HG03442 (cell line): Measurements from ENCODE around the gene TMED10.
"Not testable (repeated sequence)": the region's sequence is repeated elsewhere in the genome, so short reads cannot be mapped to it uniquely, and the experiment has no call there.

ENCODE experiments used
- ATAC-seq: cut with Tn5 transposase; IDR thresholded peaks from one replicate; pipeline ENCODE4 v1.9.1; 2021; ENCODE audit warnings: mild to moderate bottlenecking, moderate library complexity; ENCODE audit not compliant: unreplicated experiment

The TMED10 gene

DNA sequence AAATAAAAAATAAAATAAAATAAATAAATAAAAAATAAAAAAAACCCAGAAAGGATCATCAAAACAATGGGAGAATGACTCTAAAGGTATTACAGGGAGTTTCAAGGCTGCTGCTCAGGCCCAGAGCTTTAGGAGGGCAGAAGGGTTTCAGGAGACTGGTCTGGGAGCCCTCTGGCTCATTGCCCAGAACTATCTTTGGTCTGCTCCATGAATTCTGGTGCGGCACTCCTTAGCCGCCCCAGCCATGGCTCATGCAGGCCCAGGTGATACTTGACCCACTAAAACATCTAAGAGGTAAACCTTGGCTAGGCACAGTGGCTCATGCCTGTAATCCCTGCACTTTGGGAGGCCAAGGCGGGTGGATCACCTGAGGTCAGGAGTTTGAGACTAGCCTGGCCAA lies 14.7 kb upstream of the TMED10 start:
- ATAC-seq, result no peak

DNA sequence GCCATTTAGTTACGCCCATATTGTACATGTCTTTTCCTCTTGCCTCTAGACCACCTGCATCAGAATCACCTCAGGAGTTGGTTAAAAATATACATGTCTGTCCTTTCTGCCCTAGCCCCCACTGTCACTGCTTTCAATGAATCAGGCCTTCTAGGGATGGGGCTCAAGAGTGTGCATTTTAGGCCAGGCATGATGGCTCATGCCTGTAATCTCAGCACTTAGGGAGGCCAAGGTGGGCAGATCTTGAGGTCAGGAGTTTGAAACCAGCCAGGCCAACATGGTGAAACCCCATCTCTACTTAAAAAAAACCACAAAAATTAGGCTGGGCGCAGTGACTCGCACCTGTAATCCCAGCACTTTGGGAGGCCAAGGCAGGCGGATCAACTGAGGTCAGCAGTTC lies 13.6 kb upstream of the TMED10 start:
- no peak for ATAC-seq

DNA sequence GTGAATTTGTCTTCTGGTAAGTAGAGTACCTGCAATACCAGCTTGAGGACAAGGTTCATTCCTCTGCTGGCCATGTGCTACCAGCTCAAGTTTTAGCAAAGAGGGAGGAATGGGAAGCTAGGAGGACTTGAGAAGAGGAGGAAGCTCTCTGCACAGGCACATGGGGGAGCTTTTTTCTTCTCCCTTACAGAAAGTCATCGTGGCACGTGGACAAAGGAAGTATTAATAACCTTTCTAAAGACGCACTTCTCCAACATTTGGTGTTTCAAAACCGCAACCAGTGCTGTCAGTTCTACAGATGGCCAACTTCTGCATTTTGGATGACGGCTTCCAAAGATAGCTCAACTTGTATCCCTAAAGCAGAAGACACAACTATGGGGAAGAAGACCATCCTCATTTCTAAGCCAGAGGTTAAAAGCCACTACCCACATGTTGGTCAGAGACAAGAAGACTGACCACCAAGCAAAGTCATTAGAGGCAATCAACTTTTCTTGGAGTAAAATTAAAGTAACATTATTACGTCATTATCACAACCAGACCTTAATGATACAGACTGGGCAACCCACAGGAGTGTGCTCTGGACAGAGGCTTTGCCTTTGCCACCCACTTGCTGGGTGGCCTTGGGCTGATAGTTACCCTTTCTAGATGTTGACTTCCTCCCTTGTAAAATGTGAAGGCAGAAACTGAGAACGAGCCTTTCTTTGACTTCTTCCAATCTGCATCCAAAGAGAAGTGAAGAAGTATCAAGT lies 12.3 kb upstream of the TMED10 start:
- no peak for ATAC-seq

DNA sequence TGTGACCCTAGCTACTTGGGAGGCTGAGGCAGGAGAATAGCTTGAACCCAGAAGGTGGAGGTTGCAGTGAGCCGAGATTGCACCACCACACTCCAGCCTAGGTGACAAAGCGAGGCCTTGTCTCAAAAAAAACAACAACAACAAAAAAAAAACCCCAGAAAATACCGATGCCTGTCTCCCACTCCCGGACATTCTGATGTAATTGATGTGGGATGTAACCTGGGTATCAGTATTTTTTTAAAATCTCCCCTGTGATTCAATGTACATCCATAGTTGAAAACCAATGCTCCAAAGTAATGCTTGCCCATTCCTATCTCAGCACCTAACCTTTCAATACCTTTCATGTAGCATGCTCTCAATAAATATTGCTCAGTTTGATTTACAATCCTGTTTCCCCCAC lies 11.7 kb upstream of the TMED10 start:
- ATAC-seq, result no peak

DNA sequence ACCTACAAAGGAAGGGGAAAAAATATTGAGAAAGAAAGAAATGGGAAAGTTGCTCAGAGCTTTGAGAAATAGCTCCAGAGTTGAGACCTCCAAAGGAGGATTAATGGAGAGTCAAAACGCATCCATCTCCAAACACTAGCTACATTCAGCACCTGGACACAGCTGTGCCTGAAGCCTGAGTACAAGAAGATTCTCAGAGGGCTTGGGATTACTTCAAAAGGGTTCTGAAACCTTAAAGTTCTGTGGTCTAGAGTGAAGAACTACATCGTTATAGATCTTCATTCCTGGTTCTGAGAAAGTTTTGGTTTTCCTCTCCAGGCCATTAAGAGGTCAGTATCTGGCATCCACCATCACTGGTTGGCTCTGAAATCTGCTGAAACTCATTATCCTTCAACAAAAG lies 10.5 kb upstream of the TMED10 start:
- no peak for ATAC-seq

DNA sequence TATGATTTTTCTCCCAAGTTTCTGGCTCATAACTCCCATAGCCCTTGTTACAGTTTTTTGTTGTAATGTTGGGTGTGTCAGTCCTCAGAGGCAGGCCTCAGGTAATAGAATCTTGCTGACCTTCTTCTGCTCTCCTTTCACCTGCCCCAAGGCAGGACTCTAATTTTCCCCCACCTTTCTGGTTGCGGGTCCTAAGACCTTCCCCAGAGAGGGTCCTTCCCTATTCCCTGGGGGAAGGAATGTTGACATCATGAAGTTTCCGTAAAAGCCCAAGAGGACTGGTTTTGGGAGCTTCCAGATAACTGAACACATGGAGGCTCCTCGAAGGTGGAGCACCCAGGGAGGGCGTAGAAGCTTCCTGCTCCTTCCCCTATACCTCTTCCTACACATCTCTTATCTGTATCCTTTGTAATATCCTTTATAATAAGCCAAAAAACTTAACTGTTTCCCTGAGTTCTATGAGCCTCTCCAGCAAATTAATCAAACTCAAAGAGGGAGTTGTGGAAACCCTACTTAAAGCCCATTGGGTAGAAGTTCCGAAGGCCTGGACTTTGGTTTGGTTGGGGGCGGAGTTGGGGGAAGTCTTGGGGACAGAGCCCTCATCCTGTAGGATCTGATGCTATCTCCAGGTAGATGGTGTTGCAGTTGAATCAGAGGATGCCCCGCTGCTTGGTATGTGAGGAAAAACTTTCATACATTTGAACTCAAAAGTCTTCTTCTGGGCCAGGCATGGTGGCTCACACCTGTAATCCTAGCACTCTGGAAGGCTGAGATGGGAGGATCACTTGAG lies 9.0 kb upstream of the TMED10 start:
- no peak for ATAC-seq

DNA sequence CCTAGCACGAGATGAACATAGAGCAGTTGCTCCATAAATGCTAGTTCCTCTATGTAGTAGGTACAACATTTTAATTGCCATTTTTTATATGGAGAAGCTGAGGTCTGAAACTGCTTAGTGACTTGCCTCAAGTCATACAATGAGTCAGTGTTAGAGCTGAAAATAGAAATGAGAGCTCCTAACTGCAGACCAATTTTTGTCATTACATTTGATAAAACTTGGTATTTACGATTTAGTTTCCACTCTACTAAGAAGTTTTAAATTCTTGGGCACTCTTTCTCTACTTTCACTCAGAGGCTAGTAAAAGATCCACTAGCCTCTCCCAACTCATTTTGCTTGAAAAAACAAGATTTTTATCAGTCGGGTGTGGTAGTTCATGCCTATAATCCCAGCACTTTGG lies 8.1 kb upstream of the TMED10 start:
- no peak for ATAC-seq

DNA sequence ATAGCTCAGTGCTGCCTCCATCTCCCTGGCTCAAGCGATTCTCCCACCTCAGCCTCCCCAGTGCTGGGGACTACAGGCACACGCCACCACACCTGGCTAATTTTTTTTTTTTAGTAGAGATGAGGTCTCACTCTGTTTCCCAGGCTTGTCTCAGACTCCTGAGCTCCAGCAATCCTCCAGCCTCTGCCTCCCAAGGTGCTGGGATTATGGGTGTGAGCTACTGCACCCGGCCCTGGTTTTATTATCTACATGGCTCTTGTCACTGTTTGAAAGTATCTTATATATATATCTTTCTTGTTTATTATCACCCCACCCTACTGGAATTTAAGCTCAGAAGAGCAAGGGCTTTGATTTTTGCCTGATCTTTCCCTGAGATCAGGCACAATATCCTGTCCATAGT lies 7.6 kb upstream of the TMED10 start:
- no peak for ATAC-seq

DNA sequence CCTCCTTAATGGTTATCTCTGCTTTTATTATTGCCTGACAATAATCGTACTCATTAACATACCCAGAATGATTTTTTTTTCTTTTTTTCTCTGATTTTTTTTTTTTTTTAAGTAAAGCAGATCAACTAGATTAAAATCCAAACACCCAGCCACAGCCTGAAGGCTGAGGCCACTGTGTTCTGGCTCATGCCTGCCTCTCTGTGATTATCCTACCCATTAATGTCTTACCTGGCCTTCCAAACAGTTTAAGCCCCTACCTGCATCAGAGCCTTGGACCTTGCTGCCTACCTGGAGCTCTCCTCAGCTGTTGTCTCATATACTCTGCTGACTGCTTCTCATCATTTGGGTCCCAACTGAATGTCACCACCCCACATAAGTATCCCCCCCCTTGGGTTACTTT lies 6.8 kb upstream of the TMED10 start:
- no peak for ATAC-seq

DNA sequence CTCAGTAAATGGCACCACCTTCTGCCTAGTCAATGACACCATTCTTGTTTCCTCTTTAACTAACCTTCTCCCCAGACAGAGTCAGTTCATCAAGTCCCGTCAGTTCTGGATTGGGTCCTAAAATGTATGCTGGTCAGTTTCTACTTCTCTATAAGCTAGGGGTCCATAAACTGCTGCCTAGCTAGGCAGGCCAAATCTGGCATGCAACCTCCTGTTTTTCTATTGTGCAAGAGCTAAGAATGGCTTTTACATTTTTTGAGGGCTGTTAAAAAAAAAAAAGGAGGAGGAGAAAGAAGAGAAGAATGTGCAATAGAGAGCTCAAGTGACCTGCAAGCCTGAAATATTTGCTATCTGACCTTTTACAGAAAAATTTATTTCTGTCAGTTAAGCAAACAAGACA lies 6.4 kb upstream of the TMED10 start:
- no peak for ATAC-seq

DNA sequence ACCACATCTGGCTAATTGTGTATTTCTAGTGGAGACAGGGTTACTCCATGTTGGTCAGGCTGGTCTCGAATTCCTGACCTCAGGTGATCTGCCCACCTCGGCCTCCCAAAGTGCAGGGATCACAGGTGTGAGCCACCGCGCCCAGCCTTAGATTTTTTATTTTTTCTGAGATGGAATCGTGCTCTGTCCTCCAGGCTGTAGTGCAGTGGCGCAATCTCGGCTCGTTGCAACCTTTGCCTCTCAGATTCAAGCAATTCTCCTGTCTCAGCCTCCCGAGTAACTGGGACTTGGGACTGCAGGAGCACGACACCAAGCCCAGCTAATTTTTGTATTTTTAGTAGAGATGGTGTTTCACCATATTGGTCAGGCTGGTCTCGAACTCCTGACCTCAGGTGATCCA lies 5.8 kb upstream of the TMED10 start:
- ATAC-seq, result not testable (repeated sequence)

DNA sequence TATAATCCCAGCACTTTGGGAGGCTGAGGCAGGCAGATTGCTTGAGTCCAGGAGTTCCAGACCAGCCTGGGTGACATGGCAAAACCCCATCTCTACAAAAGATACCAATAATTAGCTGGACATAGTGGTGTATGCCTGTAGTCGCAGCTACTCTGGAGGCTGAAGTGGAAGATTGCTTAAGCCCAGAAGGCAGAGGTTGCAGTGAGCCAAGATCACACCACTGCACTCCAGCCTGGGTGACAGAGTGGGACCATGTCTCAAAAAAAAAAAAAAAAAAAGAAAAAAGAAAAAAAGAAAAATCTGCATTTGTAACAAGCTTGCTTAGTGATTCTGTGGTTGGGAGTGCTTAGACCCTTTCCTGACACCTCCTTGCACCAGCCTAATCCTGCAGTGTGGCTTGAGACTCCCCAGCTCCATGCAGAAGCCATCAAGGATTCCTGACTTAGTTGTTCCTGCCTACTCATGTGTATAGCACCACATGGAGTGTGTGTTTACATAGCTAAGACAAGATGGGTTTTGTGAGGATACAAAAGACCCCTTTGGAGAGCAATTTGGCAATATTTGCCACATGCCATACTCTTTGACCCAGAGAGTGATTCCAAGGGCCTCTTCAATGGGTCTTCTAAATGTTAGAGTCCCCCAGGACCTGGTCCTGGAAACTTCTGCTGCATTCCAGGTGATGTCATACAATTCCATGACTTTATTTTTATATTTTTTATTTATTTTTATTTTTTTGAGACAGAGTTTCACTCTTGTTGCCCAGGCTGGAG lies 5.1 kb upstream of the TMED10 start:
- no peak for ATAC-seq

DNA sequence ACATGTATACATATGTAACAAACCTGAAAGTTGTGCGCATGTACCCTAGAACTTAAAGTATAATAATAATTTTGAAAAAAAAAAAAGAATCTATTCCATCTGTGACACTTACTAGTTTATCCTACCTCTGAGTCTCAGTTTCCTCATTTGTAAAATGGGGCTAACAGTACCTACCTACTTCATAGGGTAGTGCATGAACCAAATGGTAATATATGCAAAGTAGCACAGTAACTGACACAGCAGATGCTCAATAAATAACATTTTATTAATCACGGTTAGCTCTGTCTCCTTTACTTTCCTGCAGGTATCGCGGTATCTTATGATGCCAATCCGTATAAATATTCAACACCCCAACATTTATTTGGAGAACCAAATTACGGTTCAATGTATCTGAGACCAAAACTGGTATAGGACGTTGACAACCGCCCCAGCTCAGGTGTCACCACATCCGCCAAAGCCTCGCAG lies 703 bp downstream of the TMED10 start:
- ATAC-seq, result peak; percentile 6

DNA sequence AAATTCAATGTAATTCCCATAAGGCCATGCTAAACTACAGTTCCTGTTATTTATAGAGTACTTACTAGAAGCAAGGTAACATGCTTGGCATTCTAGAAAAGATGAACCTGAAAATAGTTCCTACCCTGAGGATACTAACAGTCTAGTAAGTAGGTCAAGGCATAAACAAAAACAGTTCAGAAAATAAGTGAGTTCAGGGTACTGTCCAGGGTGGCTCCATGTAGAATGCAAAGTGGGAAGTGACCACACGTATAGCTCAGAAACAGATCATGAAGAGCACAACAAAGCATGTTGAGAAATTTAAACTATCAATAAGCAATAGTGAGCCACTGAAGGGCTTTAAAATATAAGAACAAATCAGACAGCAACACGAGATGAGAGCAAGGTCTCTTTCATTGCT lies 2.3 kb downstream of the TMED10 start:
- no peak for ATAC-seq

DNA sequence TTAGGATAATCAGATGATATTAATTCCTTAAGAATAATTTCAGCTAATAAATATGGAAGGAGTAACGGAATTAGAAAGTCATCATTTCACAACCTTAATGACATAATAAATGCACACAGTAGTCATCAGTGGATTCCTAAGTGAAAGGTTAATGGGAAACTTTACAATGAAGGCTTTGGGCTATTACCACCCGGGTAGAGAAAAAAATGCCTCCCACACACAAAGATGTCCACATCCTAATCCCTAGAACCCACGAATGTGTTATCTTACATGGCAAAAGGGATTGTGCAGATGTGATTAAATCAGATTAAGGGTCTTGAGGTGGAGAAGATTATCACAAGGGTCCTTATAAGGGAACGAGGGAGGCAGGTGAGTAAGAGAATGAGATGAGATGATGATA lies 5.6 kb downstream of the TMED10 start:
- no peak for ATAC-seq

DNA sequence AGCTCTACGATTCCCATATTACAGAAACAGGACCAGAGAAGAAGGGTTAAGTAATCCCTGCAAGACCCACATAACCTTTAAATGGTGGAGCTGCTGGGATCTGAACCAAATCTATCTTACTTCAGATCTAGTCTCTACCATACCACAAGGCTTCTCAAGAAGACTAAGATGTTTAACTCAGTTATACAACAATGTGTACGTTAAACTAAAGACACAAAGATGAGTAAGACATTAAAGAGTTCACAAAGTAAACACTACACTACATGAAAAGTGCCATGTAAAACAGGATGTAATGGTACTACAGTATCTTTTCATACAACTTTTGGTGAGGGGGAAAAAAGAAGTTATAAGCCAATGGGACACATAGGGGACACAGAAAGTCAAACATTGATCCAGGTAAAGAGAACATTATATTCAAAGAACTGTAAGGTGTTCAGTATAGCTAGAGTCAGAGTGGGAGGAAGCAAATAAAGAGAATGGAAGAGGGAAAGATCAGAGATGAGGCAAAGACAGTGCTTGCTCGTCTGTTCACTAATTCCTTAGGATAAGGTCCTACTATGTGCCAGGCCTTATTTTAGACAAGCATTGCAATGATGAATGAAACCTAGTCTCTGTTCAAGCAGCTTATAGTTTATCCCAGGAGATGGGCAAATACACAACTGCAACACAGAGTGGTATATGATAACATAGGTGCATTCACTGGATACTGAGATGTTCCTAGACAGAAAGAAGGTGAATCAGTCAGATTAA lies 7.7 kb downstream of the TMED10 start:
- ATAC-seq, result no peak

DNA sequence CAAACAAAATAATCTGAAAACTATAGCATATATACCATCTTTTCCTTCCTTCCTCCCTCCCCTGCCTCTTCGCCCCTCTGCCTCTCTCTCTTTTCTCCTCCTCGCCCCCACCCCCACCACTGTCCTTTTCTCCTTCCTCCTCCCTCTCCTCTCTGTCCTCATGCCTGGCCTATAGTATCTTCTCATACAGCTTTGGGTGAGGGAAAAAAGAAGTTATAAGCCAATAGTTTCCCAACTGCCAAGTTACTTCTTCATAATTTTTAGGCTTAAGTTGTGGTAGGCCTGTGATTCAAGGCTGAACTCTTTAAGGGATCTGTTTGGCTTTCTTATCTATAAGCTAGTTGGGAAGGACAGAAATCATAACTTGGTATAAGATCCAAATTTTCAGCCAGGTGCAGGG lies 9.1 kb downstream of the TMED10 start:
- ATAC-seq, result no peak

DNA sequence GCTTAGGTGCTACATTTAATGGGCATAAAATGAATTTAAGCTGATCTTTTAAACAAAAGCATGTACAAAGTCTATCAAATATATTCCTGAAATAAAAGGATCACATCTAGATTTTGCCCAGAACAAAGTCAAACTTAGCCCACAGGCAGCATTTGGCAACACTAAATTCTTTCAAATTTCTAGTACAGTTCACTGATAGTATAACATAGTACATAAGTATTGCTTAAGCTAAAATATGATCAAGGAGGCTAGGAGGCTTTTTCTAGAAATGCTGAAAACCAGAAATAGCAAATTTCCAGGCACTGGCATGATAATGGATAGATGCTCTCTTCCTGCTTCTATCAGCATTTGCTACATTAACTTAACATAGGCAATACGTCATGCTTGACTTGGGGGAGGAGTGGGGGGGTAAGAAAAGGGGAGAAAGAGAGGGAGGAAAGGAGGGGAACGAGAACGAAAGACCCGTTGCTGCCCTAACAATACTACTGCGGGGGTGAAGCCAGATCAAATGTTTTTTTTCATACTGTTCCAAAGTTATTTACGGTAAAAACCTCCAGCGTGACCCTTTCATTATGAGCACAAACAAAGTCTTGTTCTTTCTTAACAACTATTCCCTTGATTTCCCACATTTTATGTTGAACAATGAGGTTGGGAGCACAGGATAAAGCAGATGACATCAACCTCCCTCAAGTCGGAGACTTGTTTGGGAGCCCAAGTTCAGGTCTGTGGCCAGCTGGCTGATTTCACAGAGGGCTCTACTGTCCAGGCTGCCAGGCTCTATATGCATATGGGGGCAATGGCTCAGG lies 10.6 kb downstream of the TMED10 start:
- ATAC-seq, result no peak

DNA sequence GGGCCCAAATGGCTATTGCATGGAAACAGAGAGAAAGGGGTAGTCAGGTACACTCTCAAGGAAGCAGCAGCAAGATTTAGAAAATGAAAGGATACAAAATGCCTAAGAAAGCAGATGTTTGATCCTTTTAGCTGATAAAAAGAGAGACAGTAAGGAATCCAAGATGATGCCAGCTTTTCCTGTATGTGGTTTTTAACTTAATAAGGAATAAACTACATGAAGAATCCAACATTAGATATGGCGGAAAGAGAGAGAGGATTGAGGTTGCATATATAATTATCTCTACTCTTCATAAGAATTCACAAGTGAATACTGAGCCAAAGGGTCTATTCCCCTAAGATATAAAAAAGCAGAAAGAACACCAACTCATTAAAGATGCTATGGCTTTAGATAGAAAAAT lies 11.6 kb downstream of the TMED10 start:
- no peak for ATAC-seq

DNA sequence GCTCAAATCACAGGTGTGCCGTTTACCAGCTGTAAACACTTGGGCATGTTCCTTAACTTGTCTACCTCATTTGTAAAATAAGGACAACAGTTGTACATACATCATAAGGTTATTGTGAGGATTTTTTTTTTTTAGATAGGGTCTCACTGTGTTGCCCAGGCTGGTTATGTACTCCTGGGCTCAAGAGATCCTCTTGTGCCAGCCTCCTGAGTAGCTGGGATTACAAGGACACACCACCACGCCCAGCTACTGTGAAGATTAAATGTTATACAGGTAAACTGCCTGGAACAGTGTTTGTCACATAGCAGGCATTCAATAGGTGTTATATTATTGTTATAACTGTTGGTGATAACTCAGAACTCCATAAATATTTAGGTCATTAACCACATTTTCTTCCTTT lies 12.7 kb downstream of the TMED10 start:
- ATAC-seq, result no peak
